Chondrocyte (in vitro differentiated cells): ENCODE results near the gene ADGRD1. TPM values are rescaled to one million over a fixed set of nuclear protein-coding genes. Genes with fewer than 3 reads are reported as not detected.

Experiments used
- DNase-seq: peaks from one replicate; pipeline ENCODE4 v3.0.0; 2021; ENCODE audit warnings: mixed read lengths, low spot score
- H3K27ac Mint-ChIP-seq: one replicate; pipeline ENCODE4 v1.8.0; 2021; ENCODE audit warnings: mild to moderate bottlenecking, moderate library complexity, mixed read lengths; ENCODE audit not compliant: unreplicated experiment
- H3K27me3 Mint-ChIP-seq: 2 replicates; pipeline ENCODE4 v1.8.0; 2021; ENCODE audit warnings: low read depth, mixed read lengths
- H3K36me3 Mint-ChIP-seq: 2 replicates; pipeline ENCODE4 v1.8.0; 2021; ENCODE audit warnings: low read depth, mixed read lengths
- H3K4me1 Mint-ChIP-seq: 2 replicates; pipeline ENCODE4 v1.8.0; 2021; ENCODE audit warnings: low read depth, mild to moderate bottlenecking, mixed read lengths
- H3K4me3 Mint-ChIP-seq: one replicate; pipeline ENCODE4 v1.8.0; 2021; ENCODE audit warnings: mild to moderate bottlenecking, moderate library complexity, mixed read lengths; ENCODE audit not compliant: unreplicated experiment
- H3K9me3 Mint-ChIP-seq: 2 replicates; pipeline ENCODE4 v1.8.0; 2021; ENCODE audit warnings: low read depth, mixed read lengths
- CTCF ChIP-seq: fragments of 200-600 bp; sonication (generic); IDR thresholded peaks from 2 replicates; pipeline ENCODE4 v1.5.0; 2021; ENCODE audit warnings: antibody characterized with exemption, mild to moderate bottlenecking, moderate library complexity
- total RNA-seq: library from RNA; stranded (reverse); gene quantifications from 3 replicates; pipeline ENCODE4 v1.2.1, GENCODE V29; 2021

The ADGRD1 gene
- total RNA-seq, 1 donor from 2014 or later = 4.7 TPM

- TF ChIP-seq CTCF = no peak
- Mint-ChIP-seq H3K9me3 (no peaks in the 10 kb centered on the region), H3K27ac (no peak overlapping the region), H3K36me3 (no peaks in the 10 kb centered on the region), H3K4me1 (peaks cover 5% of the 10 kb centered on the region), H3K4me3 (no peak overlapping the region), H3K27me3 (peaks cover 10% of the 10 kb centered on the region)
- DNase-seq = peak; percentile 94
Measured at GRCh38 chr12:131139363-131140068, 185.8 kb downstream of the ADGRD1 start.

- Mint-ChIP-seq H3K27ac (no peak overlapping the region), H3K9me3 (no peaks in the 10 kb centered on the region), H3K4me3 (no peak overlapping the region), H3K36me3 (no peaks in the 10 kb centered on the region), H3K4me1 (peaks cover 5% of the 10 kb centered on the region), H3K27me3 (peaks cover 10% of the 10 kb centered on the region)
- DNase-seq = no peak
- TF ChIP-seq CTCF = no peak
Measured at GRCh38 chr12:131140069-131140435, 186.3 kb downstream of the ADGRD1 start.

- Mint-ChIP-seq H3K4me1 (peaks cover 5% of the 10 kb centered on the region), H3K27ac (no peak overlapping the region), H3K9me3 (no peaks in the 10 kb centered on the region), H3K4me3 (no peak overlapping the region), H3K27me3 (peaks cover 10% of the 10 kb centered on the region), H3K36me3 (no peaks in the 10 kb centered on the region)
- TF ChIP-seq CTCF = no peak
- no peak for DNase-seq
Measured at GRCh38 chr12:131140697-131141096, 187.0 kb downstream of the ADGRD1 start.

GRCh38 chr12:131141514-131141913 is 187.8 kb downstream of the ADGRD1 start:
- TF ChIP-seq CTCF = no peak
- H3K36me3 Mint-ChIP-seq = no peaks in the 10 kb centered on the region
- DNase-seq = no peak
- peaks cover 10% of the 10 kb centered on the region for H3K27me3 Mint-ChIP-seq
- no peak overlapping the region for H3K4me3 Mint-ChIP-seq
- H3K27ac Mint-ChIP-seq = no peak overlapping the region
- peaks cover 9% of the 10 kb centered on the region for H3K4me1 Mint-ChIP-seq
- H3K9me3 Mint-ChIP-seq = no peaks in the 10 kb centered on the region

GRCh38 chr12:131142891-131143657 is 189.4 kb downstream of the ADGRD1 start:
- Mint-ChIP-seq H3K36me3 (no peaks in the 10 kb centered on the region), H3K27ac (no peak overlapping the region), H3K4me1 (peaks cover 12% of the 10 kb centered on the region), H3K4me3 (no peak overlapping the region), H3K9me3 (no peaks in the 10 kb centered on the region), H3K27me3 (peaks cover 5% of the 10 kb centered on the region)
- no peak for TF ChIP-seq CTCF
- DNase-seq = no peak
